Transverse colon (tissue), 4 donors: ENCODE data around the gene OVCH2.

Source experiments
- CTCF ChIP-seq, 5 experiments: fragments of 200-600 bp in 3 of 5; fragments of 450-650 bp in 2 of 5; sonication (generic) in 3 of 5; IDR thresholded peaks; 1 replicate in 2 of 5; 2 replicates in 3 of 5; pipeline ENCODE4 v1.5.1; 2016 to 2017; ENCODE audit warnings: antibody characterized with exemption in 5 of 5, inconsistent platforms in 3 of 5, mild to moderate bottlenecking in 2 of 5, moderate library complexity in 1 of 5
- POLR2A ChIP-seq: fragments of 450-650 bp; IDR thresholded peaks from one replicate; pipeline ENCODE4 v1.6.1; 2016; ENCODE audit warnings: antibody characterized with exemption, mild to moderate bottlenecking, moderate library complexity
- POLR2AphosphoS5 ChIP-seq, 3 donors: sonication (generic); formaldehyde crosslinking; IDR thresholded peaks; one replicate each; pipeline ENCODE4 v1.6.1; 2016; ENCODE audit warnings: antibody characterized with exemption in 3 of 3

- TF ChIP-seq CTCF (IDR thresholded peaks at IDR 0.05) (no peak), POLR2A (no peak), POLR2AphosphoS5 (IDR thresholded peaks at IDR 0.05) (no peak)
Observed at GRCh38 chr11:7668464-7668863, 37.8 kb downstream of the OVCH2 start.
